HuH-7 (cell line): ENCODE measurements around the gene ADGRF3.
"Not testable (repeated sequence)": the region's sequence is repeated elsewhere in the genome, so short reads cannot be mapped to it uniquely, and the experiment has no call there.

Experiments used
- DNase-seq: peaks from one replicate; pipeline ENCODE4 v3.0.0; 2011; ENCODE audit warnings: low spot score

ADGRF3 gene

GRCh38 chr2:26276484-26277227 lies 69.9 kb downstream of the ADGRF3 start:
- no peak for DNase-seq

- peak; percentile 10 for DNase-seq
Measured at GRCh38 chr2:26274058-26274613, 72.5 kb downstream of the ADGRF3 start.

GRCh38 chr2:26273501-26273900 lies 73.1 kb downstream of the ADGRF3 start:
- no peak for DNase-seq

- no peak for DNase-seq
Measured at GRCh38 chr2:26270373-26270772, 76.2 kb downstream of the ADGRF3 start.

GRCh38 chr2:26269571-26270158 lies 76.9 kb downstream of the ADGRF3 start:
- DNase-seq, result no peak

GRCh38 chr2:26268670-26269385 lies 77.8 kb downstream of the ADGRF3 start:
- not testable (repeated sequence) for DNase-seq

GRCh38 chr2:26268213-26268612 lies 78.4 kb downstream of the ADGRF3 start:
- no peak for DNase-seq

- DNase-seq, result not testable (repeated sequence)
Measured at GRCh38 chr2:26258836-26259235, 87.8 kb downstream of the ADGRF3 start.
